T1000 (cell line): ENCODE measurements around the gene PZP.

ENCODE experiments used
- DNase-seq: peaks from one replicate; lab custom pipeline; 2025; ENCODE audit warnings: mixed read lengths; lab: John Stamatoyannopoulos, UW

The PZP gene

GRCh38 chr12:9124383-9125031 is 83.7 kb downstream of the PZP start:
- no peak for DNase-seq

- DNase-seq: no peak
Measured at GRCh38 chr12:9123781-9124382, 84.3 kb downstream of the PZP start.

- no peak for DNase-seq
Measured at GRCh38 chr12:9122091-9122609, 86.0 kb downstream of the PZP start.

DNA sequence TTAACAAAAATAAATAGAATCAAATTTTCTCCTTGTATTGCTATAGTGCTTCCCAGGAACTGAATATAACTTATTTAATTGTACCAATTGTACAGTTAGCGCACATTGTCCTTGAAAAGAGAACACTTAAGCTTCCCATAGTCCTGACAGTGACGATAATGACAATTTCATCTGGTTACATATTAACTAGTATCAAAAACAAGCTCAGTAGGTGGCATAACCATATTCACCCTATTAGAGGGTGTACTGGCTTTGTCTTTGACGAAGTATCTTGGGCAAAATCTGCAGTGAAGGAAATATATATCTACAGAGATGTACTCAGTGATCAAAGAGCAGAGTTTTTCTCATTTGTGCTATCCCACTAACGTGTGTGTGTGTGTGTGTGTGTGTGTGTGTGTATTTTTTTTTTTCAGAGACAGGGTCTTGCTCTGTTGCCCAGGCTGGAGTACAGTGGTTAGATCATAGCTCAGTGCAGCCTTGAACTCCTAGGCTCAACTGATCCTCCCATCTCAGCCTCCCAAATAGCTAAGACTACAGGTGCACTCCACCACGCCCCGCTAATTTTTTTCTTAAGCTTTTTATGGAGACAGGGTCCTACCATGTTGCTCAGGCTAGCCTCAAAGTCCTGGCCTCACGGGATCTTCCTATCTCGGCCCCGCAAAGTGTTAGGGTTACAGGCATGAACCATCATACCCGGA is 87.6 kb downstream of the PZP start:
- no peak for DNase-seq

- DNase-seq: no peak
Measured at GRCh38 chr12:9118158-9118557, 90.0 kb downstream of the PZP start.

DNA sequence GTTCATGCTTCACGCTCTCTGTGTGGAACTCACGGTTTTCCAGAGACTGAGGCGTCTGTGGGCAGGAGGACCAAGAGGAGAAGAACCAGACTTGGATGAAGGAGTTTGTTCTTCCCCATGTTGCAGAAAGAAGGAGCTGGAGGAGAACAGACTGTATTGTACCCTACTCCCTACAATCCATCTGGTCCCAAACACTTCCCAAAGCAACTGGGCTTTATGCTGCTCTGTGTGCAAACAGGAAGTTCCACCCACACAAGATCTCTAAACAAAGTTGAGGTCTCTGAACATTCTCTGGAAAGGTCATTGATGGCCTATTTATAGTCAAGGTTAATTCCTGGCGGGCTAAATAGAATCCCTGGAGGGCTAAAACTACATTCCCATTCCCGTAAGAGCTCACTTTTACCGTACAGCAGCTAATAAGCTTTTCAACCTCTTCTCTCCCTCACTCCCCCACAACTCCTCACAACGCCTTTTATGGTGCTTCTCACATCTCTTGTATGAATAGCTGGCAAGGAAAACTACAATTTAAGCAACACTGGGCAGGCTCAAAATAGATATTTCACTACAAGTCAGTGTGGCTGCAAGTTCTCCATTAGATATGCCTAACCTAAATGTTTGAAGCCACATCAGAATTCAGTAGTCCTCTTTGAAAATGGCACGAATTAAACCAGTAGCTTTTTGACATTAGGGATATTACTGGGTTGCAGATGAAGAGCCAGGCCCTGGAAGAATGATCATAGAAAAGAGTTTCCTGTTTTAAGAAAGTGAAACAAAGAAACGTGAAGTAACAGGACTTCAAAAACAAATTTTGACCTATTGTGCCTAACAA is 92.2 kb downstream of the PZP start, which contains the start of gene A2M:
Gene A2M, minus strand, starts transcription at position 189 of the 829 bp plus-strand sequence. Its CDS starts 70 bp downstream, at position 119.
- DNase-seq: no peak

DNA sequence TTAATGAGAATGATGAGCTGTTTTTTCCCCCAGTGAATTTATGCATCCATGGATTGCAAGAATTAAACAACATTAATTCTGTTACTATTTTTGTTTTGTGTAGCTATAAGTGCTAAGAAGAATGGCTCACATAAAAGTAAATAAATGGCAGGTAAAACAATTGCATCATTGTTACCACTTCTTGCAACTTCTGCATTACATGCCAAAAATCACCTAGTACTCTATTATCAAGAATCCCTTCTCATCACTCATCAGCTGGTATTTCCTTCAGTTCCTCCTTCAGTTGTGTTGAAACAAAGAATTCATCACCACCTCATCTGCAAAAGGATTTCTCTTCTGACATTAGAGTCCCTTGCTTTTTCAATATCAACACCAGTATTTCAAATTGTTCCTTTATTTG is 93.2 kb downstream of the PZP start:
- DNase-seq: no peak

- no peak for DNase-seq
Measured at GRCh38 chr12:9113987-9114309, 94.2 kb downstream of the PZP start.

GRCh38 chr12:9113296-9113986 is 94.8 kb downstream of the PZP start:
- no peak for DNase-seq

GRCh38 chr12:9112076-9112853 is 95.9 kb downstream of the PZP start:
- DNase-seq: no peak

- no peak for DNase-seq
Measured at GRCh38 chr12:9111525-9111924, 96.7 kb downstream of the PZP start.

GRCh38 chr12:9109737-9110491 is 98.3 kb downstream of the PZP start:
- no peak for DNase-seq

- no peak for DNase-seq
Measured at GRCh38 chr12:9109213-9109522, 99.0 kb downstream of the PZP start.

DNA sequence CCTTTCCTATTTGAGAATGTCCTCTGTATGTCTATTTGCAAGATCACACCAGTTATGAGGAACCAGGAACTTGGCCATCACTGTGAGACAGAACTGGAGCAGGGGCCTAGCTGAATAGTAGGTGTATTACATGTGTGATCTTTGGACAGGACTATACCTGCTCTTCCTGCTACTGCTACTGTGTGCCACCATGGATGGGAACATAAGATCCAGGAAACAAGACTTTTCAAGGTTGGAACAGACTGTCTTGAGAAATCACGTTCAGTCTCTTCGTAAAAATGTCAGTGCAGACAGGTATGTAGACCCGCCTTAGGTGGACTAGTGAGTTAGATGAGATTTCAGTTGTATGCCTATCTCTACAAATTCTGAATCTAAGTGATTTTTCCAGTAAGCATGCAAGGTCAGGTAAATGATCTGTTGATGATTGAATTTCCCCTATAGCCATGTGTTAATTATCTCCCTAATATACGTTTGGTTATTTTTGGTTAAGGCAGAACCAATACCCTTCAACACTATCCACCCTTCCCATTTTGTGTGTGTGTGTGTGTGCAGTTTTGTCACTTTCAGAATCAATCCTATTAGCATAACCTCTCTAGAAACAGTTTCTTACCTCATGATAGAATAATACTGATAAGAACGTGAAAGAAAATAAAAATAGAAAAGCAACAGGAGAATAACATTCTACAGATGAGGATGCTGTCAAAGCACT is 99.5 kb downstream of the PZP start:
- no peak for DNase-seq

GRCh38 chr12:9107542-9107873 is 100.7 kb downstream of the PZP start:
- DNase-seq: no peak

DNA sequence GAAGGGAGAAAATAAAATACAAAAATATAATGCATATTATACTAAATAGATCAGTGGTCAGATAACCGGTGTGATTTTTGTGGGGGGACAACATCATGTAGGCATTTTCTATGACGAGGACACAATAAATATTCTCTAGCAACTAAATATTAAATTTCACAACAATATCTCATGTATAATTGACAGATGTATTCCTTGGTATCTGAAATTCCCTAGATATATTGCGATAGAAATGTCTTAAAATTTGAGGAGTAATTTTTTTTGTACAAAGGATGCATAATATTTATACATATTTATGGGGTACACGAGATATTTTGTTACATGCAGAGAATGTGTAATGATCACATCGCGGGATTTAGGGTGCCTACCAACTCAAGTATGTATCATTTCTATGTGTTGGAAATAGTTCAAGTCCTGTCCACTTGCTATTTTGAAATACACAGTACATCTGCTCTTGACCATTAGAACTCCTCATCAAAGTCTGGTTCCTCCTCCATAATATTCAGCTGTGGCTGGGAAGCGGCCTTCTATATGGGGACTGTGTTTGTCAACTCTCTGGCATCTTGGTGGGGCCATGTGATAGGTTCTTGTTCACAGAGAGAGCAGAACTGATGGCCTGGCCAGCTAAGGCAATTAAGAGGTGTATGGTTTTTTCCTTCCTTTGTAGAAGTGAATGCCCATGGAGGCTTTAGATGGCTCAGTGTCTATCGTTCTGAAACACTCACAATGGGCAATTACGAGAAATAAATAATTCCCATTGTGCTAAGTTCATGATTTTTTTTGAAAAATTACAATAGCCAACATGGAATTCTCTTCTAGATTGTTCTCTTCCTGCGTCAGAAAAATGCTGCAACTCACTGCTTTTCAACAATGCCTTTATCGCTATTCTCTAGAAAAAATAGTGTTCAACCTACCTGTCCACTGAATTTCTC is 101.3 kb downstream of the PZP start:
- DNase-seq: no peak

- no peak for DNase-seq
Measured at GRCh38 chr12:9106067-9106466, 102.1 kb downstream of the PZP start.

GRCh38 chr12:9104767-9105423 is 103.3 kb downstream of the PZP start:
- no peak for DNase-seq
